T-cell (primary cell): Measurements from ENCODE around the gene PCDHA10. TPM values are rescaled to one million over a fixed set of nuclear protein-coding genes. Genes with fewer than 3 reads are reported as not detected.
"Not testable (repeated sequence)": the region's sequence is repeated elsewhere in the genome, so short reads cannot be mapped to it uniquely, and the experiment has no call there.

ENCODE experiments used
- ATAC-seq, 4 experiments: fragments of 200-7000 bp in 3 of 4; fragments of 150-1000 bp in 1 of 4; cut with Tn5 transposase; replicated peaks in 1 of 4; 1 replicate in 3 of 4; 2 replicates in 1 of 4; pipeline ENCODE4 v1.10.0; 2021; ENCODE audit warnings: moderate library complexity in 3 of 4, mild to moderate bottlenecking in 2 of 4, moderate number of reproducible peaks in 1 of 4
- CTCF ChIA-PET, 2 donors: fragments of 300-600 bp; sonication (Branson Sonifier 250); formaldehyde crosslinking; loops; one replicate each; lab custom pipeline; 2022; ENCODE audit warnings: antibody characterized with exemption in 2 of 2; lab: Charles Lee
- POLR2A ChIA-PET, 2 donors: fragments of 300-600 bp; sonication (Branson Sonifier 250); formaldehyde crosslinking; loops; one replicate each; lab custom pipeline; 2022; ENCODE audit warnings: antibody characterized with exemption in 2 of 2; lab: Charles Lee
- DNase-seq, 35 experiments: peaks; one replicate each; pipeline versions ENCODE4 v3.0.0 to v3.0.0-alpha.2; 2013 to 2023
- H3K27ac ChIP-seq: one replicate; pipeline ENCODE4 v1.5.1; 2013; ENCODE audit warnings: low read length
- H3K27me3 ChIP-seq, 2 experiments: replicated peaks in 1 of 2; 1 replicate in 1 of 2; 2 replicates in 1 of 2; pipeline versions ENCODE4 v1.6.1 to v1.7.0; 2013; ENCODE audit warnings: low read length in 1 of 2, mixed read lengths in 1 of 2; ENCODE audit not compliant: control insufficient read depth in 2 of 2, insufficient read depth in 2 of 2; ENCODE audit errors: extremely low read depth in 1 of 2
- H3K36me3 ChIP-seq, 2 donors: 1 replicate in 1 of 2; 2 replicates in 1 of 2; pipeline versions ENCODE4 v1.6.1 to v1.7.0; 2013; ENCODE audit warnings: low read length in 1 of 2; ENCODE audit not compliant: control insufficient read depth in 2 of 2, insufficient read depth in 1 of 2; ENCODE audit errors: extremely low read depth in 1 of 2
- H3K4me1 ChIP-seq, 2 experiments: 1 replicate in 1 of 2; 2 replicates in 1 of 2; pipeline versions ENCODE4 v1.6.1 to v1.7.0; 2013; ENCODE audit warnings: low read length in 2 of 2, mixed read lengths in 1 of 2; ENCODE audit not compliant: insufficient read depth in 2 of 2, control insufficient read depth in 1 of 2; ENCODE audit errors: extremely low read depth in 1 of 2
- H3K4me3 ChIP-seq, 2 donors: 1 replicate in 1 of 2; 2 replicates in 1 of 2; pipeline versions ENCODE4 v1.5.1 to v1.7.0; 2013; ENCODE audit warnings: mild to moderate bottlenecking in 2 of 2, low read length in 1 of 2, moderate library complexity in 1 of 2; ENCODE audit not compliant: control insufficient read depth in 1 of 2; ENCODE audit errors: extremely low read depth in 1 of 2
- H3K9me3 ChIP-seq: 2 replicates; pipeline ENCODE4 v1.7.0; 2013
- H3K27ac Mint-ChIP-seq, 2 donors: one replicate each; pipeline ENCODE4 v1.8.0; 2020 to 2021; ENCODE audit warnings: mild to moderate bottlenecking in 2 of 2, mixed read lengths in 2 of 2
- H3K27me3 Mint-ChIP-seq, 2 donors: one replicate each; pipeline ENCODE4 v1.8.0; 2021 to 2022; ENCODE audit warnings: mixed read lengths in 2 of 2
- H3K36me3 Mint-ChIP-seq: one replicate; pipeline ENCODE4 v1.8.0; 2021; ENCODE audit warnings: mixed read lengths
- H3K4me1 Mint-ChIP-seq, 3 donors: one replicate each; pipeline ENCODE4 v1.8.0; 2020 to 2022; ENCODE audit warnings: mixed read lengths in 3 of 3, mild to moderate bottlenecking in 1 of 3
- H3K4me3 Mint-ChIP-seq, 3 donors: one replicate each; pipeline ENCODE4 v1.8.0; 2020 to 2022; ENCODE audit warnings: mild to moderate bottlenecking in 3 of 3, mixed read lengths in 3 of 3, moderate library complexity in 3 of 3
- H3K9me3 Mint-ChIP-seq, 3 donors: one replicate each; pipeline ENCODE4 v1.8.0; 2020 to 2022; ENCODE audit warnings: mixed read lengths in 3 of 3
- WGBS: methylation state at CpG from one replicate; pipeline ENCODE4 v1.1.5; 2013; ENCODE audit warnings: missing lambda C conversion rate; ENCODE audit not compliant: insufficient coverage; 5-methylcytosine and 5-hydroxymethylcytosine counted together
- total RNA-seq, 35 experiments: library from RNA in 6 of 35; stranded (reverse) in 6 of 35; fragments of 120-200 nt in 1 of 35; gene quantifications; one replicate each; pipeline versions ENCODE4 v1.2.1 to v1.2.4 and lab custom pipeline; 2013 to 2026

The PCDHA10 gene
- total RNA-seq, 5 donors from 2014 or later (not counting 1 experiment from before 2014, with no cell fraction given): 0.07 TPM; not detected in 4

DNA sequence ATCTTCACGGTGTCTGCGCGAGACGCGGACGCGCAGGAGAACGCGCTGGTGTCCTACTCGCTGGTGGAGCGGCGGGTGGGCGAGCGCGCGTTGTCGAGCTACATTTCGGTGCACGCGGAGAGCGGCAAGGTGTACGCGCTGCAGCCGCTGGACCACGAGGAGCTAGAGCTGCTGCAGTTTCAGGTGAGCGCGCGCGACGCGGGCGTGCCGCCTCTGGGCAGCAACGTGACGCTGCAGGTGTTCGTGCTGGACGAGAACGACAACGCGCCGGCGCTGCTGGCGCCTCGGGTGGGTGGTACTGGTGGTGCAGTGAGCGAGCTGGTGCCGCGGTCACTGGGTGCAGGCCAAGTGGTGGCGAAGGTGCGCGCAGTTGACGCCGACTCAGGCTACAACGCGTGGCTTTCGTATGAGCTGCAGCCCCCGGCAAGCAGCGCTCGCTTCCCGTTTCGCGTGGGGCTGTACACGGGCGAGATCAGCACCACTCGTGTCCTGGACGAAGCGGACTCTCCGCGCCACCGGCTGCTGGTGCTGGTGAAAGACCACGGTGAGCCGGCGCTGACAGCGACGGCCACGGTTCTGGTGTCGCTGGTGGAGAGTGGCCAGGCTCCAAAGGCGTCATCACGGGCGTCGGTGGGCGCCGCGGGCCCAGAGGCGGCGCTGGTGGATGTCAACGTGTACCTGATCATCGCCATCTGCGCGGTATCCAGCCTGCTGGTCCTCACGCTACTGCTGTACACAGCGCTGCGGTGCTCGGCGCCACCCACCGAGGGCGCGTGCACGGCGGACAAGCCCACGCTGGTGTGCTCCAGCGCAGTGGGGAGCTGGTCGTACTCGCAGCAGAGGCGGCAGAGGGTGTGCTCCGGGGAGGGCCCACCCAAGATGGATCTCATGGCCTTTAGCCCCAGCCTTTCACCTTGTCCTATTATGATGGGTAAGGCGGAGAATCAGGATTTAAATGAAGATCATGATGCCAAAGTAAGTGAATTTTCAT, 25.9 kb upstream of the PCDHA10 start:
- H3K4me1 Mint-ChIP-seq, H3K9me3 ChIP-seq, H3K4me1 ChIP-seq, DNase-seq, POLR2A ChIA-PET, H3K27ac ChIP-seq, H3K4me3 Mint-ChIP-seq, ATAC-seq, H3K4me3 ChIP-seq, H3K27ac Mint-ChIP-seq, H3K36me3 ChIP-seq, CTCF ChIA-PET: not testable (repeated sequence)
- H3K27me3 Mint-ChIP-seq: peaks cover 40 to 52% of the 10 kb centered on the region in 2 donors
- H3K36me3 Mint-ChIP-seq: peaks cover 11% of the 10 kb centered on the region
- peaks cover 8 to 31% (median 23%) of the 10 kb centered on the region in 3 donors for H3K9me3 Mint-ChIP-seq
- 61% methylated on average over 95 of the region's 106 CpGs for WGBS
- peaks cover 0 to 23% of the 10 kb centered on the region in 2 experiments for H3K27me3 ChIP-seq

DNA sequence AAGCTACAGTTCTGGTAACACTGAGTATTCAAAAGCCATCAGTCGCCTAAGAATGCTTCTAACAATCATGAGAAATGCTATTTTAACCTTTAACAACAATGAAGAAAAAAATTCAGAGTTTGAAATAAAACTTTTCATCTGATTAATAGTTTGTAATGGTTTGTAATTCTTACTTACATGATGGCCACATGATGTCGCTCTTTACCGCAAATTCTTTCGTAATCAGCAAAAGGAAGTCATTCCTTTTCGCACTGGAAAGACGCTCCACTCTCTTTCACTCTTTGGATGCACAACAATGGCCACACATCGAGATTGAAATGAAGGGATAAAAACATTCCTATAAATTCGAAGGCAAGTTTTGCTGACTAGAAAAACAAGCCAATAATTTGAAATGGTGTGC, 21.7 kb upstream of the PCDHA10 start, which contains the start of gene PCDHA7:
Gene PCDHA7, plus strand, starts transcription at position 277 of the 400 bp plus-strand sequence. Its CDS starts 115 bp downstream, at position 392.
- Histone ChIP-seq H3K4me1 (no peaks in the 10 kb centered on the region), H3K27me3 (peaks cover 0 to 21% of the 10 kb centered on the region in 2 experiments), H3K9me3 (no peaks in the 10 kb centered on the region), H3K27ac (no peak within 1 kb of the TSS), H3K36me3 (no peaks in the 10 kb centered on the region), H3K4me3 (no peak within 1 kb of the TSS)
- ATAC-seq (no peak), DNase-seq (no peak)
- peaks cover 4% of the 10 kb centered on the region for H3K36me3 Mint-ChIP-seq
- ChIA-PET POLR2A (no interaction called here), CTCF (no interaction called here)
- peaks cover 0 to 3% (median 0%) of the 10 kb centered on the region in 3 donors for H3K4me1 Mint-ChIP-seq
- H3K4me3 Mint-ChIP-seq: no peak within 1 kb of the TSS
- WGBS: no CpG with 5 or more reads among the region's 8 CpGs
- H3K9me3 Mint-ChIP-seq: peaks cover 8 to 19% (median 15%) of the 10 kb centered on the region in 3 donors
- H3K27me3 Mint-ChIP-seq: peaks cover 28 to 34% of the 10 kb centered on the region in 2 donors
- H3K27ac Mint-ChIP-seq: peak within 1 kb of the TSS in 1 of 2 donors; percentile 23

DNA sequence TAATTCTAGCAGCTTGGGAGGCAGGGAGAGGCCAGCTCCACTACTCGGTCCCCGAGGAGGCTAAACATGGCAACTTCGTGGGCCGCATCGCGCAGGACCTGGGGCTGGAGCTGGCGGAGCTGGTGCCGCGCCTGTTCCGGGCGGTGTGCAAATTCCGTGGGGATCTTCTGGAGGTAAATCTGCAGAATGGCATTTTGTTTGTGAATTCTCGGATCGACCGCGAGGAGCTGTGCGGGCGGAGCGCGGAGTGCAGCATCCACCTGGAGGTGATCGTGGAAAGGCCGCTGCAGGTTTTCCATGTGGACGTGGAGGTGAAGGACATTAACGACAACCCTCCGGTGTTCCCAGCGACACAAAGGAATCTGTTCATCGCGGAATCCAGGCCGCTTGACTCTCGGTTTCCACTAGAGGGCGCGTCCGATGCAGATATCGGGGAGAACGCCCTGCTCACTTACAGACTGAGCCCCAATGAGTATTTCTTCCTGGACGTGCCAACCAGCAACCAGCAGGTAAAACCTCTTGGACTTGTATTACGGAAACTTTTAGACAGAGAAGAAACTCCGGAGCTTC, 21.2 kb upstream of the PCDHA10 start:
- WGBS: 47% methylated on average over 19 of the region's 38 CpGs
- POLR2A ChIA-PET, ATAC-seq, H3K9me3 ChIP-seq, H3K4me3 Mint-ChIP-seq, H3K4me1 ChIP-seq, DNase-seq, H3K27ac Mint-ChIP-seq, H3K36me3 ChIP-seq, H3K4me3 ChIP-seq, H3K36me3 Mint-ChIP-seq, H3K4me1 Mint-ChIP-seq, CTCF ChIA-PET, H3K27ac ChIP-seq: not testable (repeated sequence)
- H3K27me3 ChIP-seq: peaks cover 0 to 21% of the 10 kb centered on the region in 2 experiments
- H3K27me3 Mint-ChIP-seq: peaks cover 30 to 37% of the 10 kb centered on the region in 2 donors
- H3K9me3 Mint-ChIP-seq: peaks cover 8 to 19% (median 15%) of the 10 kb centered on the region in 3 donors

DNA sequence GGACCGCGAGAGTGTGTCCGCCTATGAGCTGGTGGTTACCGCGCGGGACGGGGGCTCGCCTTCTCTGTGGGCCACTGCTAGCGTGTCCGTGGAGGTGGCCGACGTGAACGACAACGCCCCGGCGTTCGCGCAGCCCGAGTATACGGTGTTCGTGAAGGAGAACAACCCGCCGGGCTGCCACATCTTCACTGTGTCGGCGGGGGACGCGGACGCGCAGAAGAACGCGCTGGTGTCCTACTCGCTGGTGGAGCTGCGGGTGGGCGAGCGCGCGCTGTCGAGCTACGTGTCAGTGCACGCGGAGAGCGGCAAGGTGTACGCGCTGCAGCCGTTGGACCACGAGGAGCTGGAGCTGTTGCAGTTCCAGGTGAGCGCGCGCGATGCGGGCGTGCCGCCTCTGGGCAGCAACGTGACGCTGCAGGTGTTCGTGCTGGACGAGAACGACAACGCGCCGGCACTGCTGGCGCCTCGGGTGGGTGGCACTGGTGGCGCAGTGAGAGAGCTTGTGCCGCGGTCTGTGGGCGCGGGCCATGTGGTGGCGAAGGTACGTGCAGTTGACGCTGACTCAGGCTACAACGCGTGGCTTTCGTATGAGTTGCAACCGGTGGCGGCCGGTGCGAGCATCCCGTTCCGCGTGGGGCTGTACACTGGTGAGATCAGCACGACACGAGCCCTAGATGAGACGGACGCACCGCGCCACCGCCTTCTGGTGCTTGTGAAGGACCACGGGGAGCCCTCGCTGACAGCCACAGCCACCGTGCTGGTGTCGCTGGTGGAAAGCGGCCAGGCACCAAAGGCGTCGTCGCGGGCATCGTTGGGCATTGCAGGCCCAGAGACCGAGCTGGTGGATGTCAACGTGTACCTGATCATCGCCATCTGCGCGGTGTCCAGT, 19.8 kb upstream of the PCDHA10 start:
- ChIA-PET POLR2A (no interaction called here), CTCF (no interaction called here)
- DNase-seq (no peak), ATAC-seq (no peak)
- H3K36me3 Mint-ChIP-seq: peaks cover 4% of the 10 kb centered on the region
- peaks cover 38 to 41% of the 10 kb centered on the region in 2 donors for H3K27me3 Mint-ChIP-seq
- Histone ChIP-seq H3K4me1 (no peaks in the 10 kb centered on the region), H3K27me3 (peaks cover 0 to 15% of the 10 kb centered on the region in 2 experiments), H3K4me3 (no peak overlapping the region), H3K9me3 (no peaks in the 10 kb centered on the region), H3K36me3 (no peaks in the 10 kb centered on the region), H3K27ac (no peak overlapping the region)
- peaks cover 0 to 5% (median 0%) of the 10 kb centered on the region in 3 donors for H3K4me1 Mint-ChIP-seq
- peaks cover 15 to 28% (median 17%) of the 10 kb centered on the region in 3 donors for H3K9me3 Mint-ChIP-seq
- no peak overlapping the region for H3K27ac Mint-ChIP-seq
- 63% methylated on average over 103 of the region's 103 CpGs for WGBS
- H3K4me3 Mint-ChIP-seq: no peak overlapping the region

DNA sequence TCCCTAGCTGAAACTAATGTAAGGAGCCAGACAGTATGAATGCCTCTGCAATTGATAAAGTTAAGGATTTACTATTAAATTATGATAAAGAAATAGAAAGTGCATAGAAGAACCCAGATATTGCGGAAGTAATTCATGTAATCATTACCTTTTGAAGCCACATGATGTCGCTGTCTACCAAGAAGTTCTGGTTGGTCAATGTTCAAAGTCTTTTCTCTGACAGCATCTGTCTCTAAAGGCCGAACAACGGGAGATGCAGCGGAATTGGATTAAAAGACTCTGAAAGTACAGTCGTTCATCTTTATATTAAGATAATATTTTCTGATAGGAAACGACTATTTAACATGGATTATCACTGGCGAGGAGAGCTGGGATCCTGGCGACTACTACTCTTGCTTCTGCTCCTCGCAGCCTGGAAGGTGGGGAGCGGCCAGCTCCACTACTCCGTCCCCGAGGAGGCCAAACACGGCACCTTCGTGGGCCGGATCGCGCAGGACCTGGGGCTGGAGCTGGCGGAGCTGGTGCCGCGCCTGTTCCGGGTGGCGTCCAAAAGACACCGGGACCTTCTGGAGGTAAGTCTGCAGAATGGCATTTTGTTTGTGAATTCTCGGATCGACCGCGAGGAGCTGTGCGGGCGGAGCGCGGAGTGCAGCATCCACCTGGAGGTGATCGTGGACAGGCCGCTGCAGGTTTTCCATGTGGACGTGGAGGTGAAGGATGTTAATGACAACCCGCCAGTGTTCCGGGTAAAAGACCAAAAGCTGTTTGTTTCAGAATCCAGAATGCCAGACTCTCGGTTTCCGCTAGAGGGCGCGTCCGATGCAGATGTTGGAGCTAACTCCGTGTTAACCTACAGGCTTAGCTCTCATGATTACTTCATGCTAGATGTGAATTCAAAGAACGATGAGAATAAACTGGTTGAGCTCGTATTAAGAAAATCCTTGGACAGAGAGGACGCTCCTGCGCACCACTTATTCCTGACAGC, 14.4 kb upstream of the PCDHA10 start, which contains the start of gene PCDHA8:
Gene PCDHA8, plus strand, starts transcription at position 210 of the 985 bp plus-strand sequence. Its CDS starts 135 bp downstream, at position 345.
- WGBS: 42% methylated on average over 21 of the region's 47 CpGs
- Histone ChIP-seq H3K9me3 (no peaks in the 10 kb centered on the region), H3K27ac (no peak within 1 kb of the TSS), H3K4me1 (no peaks in the 10 kb centered on the region), H3K36me3 (no peaks in the 10 kb centered on the region), H3K4me3 (no peak within 1 kb of the TSS), H3K27me3 (peaks cover 0 to 9% of the 10 kb centered on the region in 2 experiments)
- peaks cover 18 to 22% of the 10 kb centered on the region in 2 donors for H3K27me3 Mint-ChIP-seq
- H3K4me1 Mint-ChIP-seq: peaks cover 0 to 2% (median 0%) of the 10 kb centered on the region in 3 donors
- H3K27ac Mint-ChIP-seq: no peak within 1 kb of the TSS
- H3K9me3 Mint-ChIP-seq: peaks cover 7 to 23% (median 13%) of the 10 kb centered on the region in 3 donors
- H3K36me3 Mint-ChIP-seq: no peaks in the 10 kb centered on the region
- no peak for DNase-seq
- H3K4me3 Mint-ChIP-seq: no peak within 1 kb of the TSS
- CTCF ChIA-PET: no interaction called here
- ATAC-seq: no peak
- POLR2A ChIA-PET: no interaction called here
